Measurements from ENCODE around the gene ZCCHC24. TPM values are rescaled to one million over a fixed set of nuclear protein-coding genes. Genes with fewer than 3 reads are reported as not detected.

The ZCCHC24 gene
- total RNA-seq, 1 donor from 2014 or later: 14.1 TPM

- no peak for DNase-seq (ENCODE audit: low read depth)
Observed at GRCh38 chr10:79414714-79415113, 30.7 kb downstream of the ZCCHC24 start.

- peak; percentile 49 for DNase-seq (ENCODE audit: low read depth)
Observed at GRCh38 chr10:79413196-79413595, 32.2 kb downstream of the ZCCHC24 start.

- DNase-seq (ENCODE audit: low read depth): no peak
Observed at GRCh38 chr10:79412516-79412915, 32.9 kb downstream of the ZCCHC24 start.

- DNase-seq (ENCODE audit: low read depth): no peak
Observed at GRCh38 chr10:79411546-79412495, 33.6 kb downstream of the ZCCHC24 start.

- no peak for DNase-seq (ENCODE audit: low read depth)
Observed at GRCh38 chr10:79410315-79411094, 34.9 kb downstream of the ZCCHC24 start.

GRCh38 chr10:79409726-79410085, 35.7 kb downstream of the ZCCHC24 start:
- DNase-seq (ENCODE audit: low read depth): no peak

GRCh38 chr10:79409038-79409725, 36.2 kb downstream of the ZCCHC24 start:
- no peak for DNase-seq (ENCODE audit: low read depth)

GRCh38 chr10:79407811-79408795, 37.3 kb downstream of the ZCCHC24 start:
- no peak for DNase-seq (ENCODE audit: low read depth)

- DNase-seq (ENCODE audit: low read depth): no peak
Observed at GRCh38 chr10:79407423-79407796, 38.0 kb downstream of the ZCCHC24 start.

GRCh38 chr10:79406683-79407422, 38.6 kb downstream of the ZCCHC24 start:
- no peak for DNase-seq (ENCODE audit: low read depth)

- DNase-seq (ENCODE audit: low read depth): no peak
Observed at GRCh38 chr10:79405995-79406515, 39.4 kb downstream of the ZCCHC24 start.

- DNase-seq (ENCODE audit: low read depth): no peak
Observed at GRCh38 chr10:79405221-79405994, 40.0 kb downstream of the ZCCHC24 start.

GRCh38 chr10:79404690-79405131, 40.7 kb downstream of the ZCCHC24 start:
- DNase-seq (ENCODE audit: low read depth): no peak

GRCh38 chr10:79404231-79404609, 41.2 kb downstream of the ZCCHC24 start:
- peak; percentile 39 for DNase-seq (ENCODE audit: low read depth)

- peak; percentile 55 for DNase-seq (ENCODE audit: low read depth)
Observed at GRCh38 chr10:79403441-79404230, 41.8 kb downstream of the ZCCHC24 start.

GRCh38 chr10:79402951-79403350, 42.5 kb downstream of the ZCCHC24 start:
- no peak for DNase-seq (ENCODE audit: low read depth)

- DNase-seq (ENCODE audit: low read depth): no peak
Observed at GRCh38 chr10:79402625-79402946, 42.8 kb downstream of the ZCCHC24 start.
